HG03097 (cell line): ENCODE data around the gene MYLK2.
"Not testable (repeated sequence)": the region's sequence is repeated elsewhere in the genome, so short reads cannot be mapped to it uniquely, and the experiment has no call there.

Experiments used
- ATAC-seq: cut with Tn5 transposase; IDR thresholded peaks from one replicate; pipeline ENCODE4 v1.9.1; 2021; ENCODE audit not compliant: unreplicated experiment, low FRiP score

Gene MYLK2

DNA sequence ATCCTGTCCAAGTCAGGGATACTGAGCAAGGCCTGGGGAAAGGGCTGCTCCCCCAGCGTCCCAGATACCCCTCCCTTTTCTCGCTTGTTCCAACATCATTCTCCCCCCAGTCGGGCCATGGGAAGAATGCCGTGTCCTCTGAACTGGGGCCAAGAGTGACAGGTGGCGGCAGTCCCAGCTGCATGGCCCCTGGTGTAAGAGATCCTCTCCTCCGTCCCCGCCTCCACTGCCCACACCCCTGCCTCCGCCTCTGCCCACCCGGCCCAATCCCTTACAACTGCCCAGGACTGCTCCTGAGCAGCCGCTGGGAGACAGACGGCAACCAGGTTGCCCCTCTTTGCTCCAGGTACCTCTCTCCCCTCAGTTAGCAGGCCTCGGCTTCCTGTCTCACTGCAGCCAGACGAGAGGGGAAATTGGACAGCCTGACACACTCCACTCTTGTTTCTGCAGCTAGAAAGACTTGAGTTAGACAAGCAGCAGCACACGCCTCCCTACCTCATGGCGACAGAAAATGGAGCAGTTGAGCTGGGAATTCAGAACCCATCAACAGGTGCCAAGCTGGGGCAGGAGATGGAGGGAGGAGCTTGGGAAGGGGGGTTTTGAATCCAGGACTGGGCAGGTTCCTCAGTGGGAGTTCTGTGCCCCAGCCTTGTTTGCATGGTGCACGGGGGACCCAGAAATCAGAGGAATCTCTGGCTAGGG is at the start of gene MYLK2:
TSS of gene MYLK2 (plus strand) at position 274 of the 702 bp plus-strand sequence. CDS start at position 499, 225 bp downstream.
- ATAC-seq = no peak

DNA sequence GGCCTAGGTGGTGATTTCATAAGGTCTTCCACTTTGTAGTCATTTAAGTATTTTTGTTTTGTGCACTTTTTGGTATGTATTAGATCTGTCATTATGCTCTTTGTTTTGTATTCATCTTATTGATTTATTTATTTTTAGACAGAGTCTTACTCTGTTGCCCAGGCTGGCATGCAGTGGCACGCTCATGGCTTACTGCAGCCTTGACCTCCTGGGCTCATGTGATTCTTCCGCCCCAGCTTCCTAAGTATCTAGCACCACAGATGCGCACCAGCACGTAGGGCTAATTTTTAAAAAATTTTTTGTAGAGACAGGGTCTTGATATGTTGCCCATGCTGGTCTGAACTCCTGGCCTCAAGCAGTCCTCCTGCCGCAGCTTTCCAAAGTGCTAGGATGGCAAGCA is 49.5 kb upstream of the MYLK2 start:
- ATAC-seq = no peak

DNA sequence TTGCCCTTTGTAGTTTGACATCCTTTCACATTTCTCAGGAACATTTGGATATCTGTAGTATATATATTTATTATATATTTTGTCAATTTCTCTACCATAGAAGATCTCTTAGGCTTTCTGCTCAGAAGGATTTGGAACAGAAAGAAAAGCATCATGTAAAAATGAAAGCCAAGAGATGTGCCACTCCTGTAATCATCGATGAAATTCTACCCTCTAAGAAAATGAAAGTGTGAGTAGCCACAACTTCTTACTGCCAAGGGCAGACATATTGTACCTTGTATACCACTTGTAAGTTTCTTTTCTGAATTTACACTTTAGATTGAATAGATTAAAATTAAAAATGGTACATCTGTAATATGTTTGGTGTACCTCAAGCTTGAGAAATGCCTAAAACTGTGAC is 48.9 kb upstream of the MYLK2 start:
- ATAC-seq = no peak

DNA sequence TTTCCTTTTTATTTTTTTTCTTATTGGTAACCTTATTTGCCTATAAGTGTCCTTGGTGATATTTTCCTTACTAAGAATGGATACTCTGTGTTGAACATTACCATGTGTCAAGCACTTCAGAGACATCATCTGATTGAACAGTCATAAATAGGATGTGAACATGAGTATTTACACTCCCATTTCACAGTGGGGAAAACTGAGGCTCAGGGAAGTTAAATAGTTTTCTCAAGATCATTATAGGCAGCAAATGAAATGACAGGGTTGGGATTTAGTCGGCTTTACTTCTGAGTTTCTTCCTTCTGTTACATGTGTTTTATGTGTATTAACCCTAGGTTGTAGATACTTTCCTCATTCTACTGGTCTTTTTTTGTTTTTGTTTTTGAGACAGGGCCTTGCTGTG is 44.7 kb upstream of the MYLK2 start:
- no peak for ATAC-seq

DNA sequence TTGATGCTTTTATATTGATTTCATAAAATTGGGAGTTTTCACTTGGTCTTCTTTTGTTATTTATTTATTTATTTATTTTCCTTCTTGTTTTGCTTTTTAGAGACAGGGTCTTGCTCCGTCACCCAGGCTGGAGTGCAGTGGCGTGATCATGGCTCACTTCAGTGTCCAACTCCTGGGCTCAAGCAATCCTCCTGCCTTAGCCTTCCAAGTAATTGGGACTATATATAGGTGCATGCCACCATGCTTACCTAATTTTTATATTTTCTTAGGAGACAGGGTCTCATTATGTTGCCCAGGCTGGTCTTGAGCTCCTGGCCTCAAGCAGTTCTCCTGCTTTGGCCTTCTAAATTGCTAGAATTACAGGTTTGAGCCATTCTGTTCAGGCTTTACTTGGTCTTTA is 38.3 kb upstream of the MYLK2 start:
- no peak for ATAC-seq

DNA sequence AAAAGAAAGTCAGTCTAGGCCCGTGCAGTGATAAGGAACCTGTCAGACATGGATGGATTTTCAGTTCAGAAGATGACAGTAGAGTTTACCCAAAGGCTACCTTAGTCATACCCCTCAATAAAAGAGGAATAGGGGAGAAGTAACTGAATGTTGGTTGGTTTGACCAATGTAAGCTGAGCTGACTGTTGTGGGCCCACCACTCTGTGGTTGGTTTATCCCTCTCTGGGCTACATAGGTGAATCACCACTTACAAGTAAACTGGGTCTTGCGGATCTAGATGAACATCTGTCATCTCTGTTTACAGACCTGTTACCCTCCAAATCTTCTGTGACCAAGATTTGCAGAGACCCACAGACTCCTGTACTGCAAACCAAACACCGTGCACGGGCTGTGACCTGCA is 37.2 kb upstream of the MYLK2 start:
- ATAC-seq = no peak

DNA sequence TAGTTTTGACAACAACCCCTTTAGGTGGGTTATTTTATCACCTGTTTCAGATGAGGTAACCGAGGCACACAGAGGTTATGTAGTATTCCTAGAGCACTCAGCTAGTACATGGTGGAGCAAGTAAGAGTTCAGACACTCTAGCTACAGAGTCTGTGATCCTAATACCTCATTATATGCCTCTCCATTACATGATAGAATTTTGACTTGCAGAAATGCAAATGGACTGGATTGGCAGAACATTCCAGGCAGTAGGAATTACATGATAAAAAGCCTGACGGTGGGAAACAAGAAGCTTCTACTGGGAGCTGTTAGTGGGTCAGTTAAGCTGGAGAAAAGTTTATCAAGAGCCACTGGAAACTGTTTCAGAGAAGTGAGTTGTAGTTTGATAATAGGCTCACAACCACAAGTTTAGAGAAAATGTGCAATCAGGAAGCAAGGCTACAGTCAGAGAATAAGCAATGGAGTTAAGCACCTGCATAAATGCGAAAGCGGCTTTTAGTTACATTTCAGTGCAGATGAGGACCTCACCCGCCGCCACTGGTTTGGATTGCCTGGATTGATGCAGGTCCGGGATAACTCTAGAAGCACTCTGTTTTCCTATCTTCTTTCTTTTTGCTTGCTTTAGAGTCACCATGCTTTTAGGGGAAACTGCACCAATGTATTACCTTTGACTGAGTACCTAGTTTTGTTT is 34.7 kb upstream of the MYLK2 start:
- no peak for ATAC-seq

DNA sequence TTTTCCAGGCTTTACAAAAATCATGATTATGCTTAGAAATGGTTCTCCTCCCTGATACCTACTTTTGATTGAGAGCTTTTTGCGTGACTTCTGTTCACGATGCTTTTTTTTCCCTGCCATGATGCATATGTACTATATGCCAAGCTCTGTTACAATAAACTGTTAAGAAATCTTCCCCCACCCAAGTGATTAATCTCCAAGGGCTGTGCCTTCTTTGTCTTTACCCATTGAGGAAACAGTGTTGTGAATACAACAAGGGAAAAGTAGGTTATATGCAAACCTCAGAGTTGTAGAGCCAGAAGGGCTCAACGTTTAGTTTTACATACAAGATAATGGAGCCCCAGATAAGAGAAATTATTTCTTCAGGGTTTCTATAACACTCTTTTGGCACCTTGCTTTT is 34.1 kb upstream of the MYLK2 start:
- no peak for ATAC-seq

DNA sequence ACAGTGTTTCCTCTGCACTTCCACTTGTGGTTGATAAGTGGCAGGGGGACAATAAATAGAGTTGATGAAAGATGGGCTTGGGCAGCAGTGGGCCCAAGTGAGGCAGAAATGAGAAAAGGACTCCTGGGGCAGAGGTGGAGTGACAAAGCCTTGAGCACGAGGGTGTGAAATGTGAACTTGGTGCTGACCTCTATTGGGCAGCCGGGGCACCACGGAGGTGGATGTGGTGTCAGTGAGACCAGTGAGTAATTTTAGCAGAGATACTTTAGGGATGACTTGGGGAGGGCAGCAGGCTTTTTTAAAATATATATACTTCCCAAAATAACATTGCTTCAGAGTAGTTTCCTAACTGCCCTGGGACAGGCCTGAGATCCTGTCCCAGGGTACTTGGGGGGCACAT is 30.6 kb upstream of the MYLK2 start:
- no peak for ATAC-seq

DNA sequence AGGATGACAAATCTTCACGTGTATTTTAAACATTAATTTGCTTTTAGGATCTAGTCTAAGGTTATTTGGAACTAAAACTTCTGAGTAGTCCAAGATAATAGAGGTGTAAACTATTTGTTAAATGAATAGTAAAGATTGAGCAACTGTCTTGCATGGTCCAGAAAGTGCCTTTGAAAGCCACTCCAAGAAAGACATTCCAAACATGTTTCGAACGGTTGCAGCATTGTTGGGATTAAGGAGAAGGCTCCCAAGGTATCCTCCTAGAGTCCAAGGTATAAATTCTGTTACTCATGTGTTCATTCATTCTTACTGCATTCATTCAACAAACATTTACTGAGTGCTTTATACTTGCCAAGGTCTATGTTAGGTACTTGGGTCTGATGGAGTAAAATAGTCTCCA is 28.8 kb upstream of the MYLK2 start:
- no peak for ATAC-seq

DNA sequence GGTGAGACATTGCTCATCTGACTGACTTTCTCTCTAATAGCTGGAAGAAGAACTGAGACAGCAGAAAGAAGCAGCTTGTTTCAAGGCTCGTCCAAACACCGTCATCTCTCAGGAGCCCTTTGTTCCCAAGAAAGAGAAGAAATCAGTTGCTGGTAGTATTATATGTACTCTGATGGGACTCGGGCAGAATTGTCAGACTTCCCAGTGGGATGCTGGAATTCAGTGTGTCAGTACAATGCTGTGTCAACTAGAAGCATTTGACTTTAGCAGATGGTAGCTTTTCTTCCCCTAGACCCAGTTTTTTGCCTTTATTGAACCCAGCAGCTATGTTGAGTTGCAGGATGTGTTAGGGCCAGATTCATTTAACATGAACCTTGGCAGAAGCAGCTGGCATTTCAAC is 21.8 kb upstream of the MYLK2 start:
- ATAC-seq = no peak

DNA sequence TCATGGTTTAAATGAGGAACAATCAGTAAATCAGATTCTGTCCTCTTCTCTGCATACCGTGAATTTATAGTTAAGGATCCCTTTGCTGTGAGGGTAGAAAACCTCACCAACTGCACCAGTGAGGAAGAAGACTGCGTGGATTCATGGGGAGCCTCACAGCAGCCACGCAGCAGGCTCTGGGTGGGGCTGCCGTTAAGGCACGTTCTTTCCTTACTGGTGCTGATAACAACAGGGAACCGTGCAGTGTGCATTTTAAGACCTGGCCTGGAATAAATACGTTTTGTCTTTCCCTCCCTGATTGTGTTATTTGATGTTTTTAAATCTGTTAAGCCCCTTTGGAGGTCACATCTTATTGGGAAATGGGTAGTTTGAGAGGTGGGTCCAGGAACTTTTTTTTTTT is 17.6 kb upstream of the MYLK2 start:
- no peak for ATAC-seq

DNA sequence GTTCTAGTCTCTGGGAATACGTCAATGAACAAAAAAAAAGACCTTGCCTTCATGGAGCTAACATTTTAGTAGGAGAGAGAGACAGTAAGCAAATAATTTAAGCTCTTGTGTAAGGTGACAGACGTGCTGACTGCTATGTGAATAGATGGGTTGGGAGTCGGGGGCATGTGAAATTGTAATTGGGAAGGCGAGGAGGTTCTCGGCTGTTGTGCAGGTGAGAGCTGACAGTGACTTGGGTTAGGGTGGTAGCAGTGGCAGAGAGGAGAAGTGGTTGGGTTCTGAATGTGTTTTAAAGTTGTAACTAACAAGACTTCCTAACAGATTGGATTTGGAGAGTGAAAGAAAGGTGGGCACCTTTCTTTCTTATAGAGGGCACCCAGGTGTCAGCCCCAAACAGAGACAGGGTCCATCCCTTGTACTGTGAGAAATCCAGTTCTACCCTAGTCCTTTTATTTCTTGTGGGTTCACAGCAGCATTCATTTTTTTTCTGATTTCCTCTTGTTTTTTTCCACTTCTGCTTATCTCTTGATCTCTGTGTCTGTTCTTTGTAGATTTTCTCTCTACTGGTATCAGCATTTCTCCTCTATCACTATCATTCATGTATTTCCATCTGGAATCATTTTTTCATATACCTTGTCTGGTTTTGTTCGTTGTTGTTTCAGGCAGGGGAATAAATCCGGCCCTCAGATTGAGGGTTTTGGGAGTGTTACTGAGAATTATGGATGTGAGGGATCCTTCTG is 15.4 kb upstream of the MYLK2 start:
- no peak for ATAC-seq

DNA sequence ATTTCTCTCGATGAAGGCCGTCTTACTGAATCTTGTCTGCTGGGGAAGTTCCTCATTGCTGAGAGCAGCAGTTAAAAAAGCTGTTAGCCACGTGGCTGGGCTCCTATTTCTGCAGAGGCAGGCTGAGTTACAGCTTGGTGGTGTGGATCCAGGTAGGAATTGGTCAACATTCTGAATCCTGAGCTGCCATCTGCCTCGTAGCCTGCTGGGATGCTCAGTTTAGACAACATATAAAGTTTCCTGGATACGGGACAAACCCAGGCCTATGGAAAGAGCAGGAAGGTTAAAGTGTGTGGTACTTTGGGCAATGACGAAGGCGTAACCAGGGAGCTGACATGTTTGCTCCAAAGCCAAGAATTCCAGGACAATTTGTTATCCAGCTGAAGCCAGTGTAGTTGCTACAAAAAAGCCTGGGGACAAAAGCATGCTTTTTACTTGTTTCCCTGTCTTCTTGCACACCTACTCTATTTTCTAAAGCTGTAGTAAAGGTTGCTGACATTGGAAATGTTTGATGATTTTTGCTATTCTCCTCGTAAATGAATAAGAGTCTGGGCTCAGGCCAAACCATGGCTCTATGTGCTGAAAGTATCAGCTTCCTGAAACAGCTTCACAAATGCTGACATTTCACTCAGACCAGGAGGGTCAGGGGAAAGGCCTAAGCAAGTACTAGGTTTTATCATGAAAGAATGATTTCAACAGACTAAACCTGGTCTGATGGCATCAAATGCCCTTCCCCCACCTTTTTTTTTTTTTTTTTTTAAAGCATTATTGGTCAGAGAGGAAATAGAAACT is 12.4 kb upstream of the MYLK2 start:
- ATAC-seq = no peak

DNA sequence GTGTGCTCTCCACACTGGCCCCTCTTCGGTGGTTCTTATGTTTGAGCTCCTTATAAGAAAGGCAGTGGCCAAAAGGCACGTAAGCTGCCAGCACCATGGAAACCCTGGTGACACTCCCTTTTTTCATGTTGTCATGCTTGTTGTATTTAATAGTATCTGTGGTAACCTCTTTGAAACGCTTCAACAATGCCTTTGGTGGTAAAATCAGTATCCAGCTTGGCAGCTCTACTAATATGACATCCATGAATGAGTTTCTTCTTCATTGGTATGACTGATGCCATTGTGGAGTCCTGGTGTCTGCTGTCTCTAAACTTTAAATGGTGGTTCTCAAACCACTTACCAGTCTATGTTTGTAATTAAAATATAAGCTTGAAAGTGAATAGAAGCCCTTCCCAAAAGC is 10.7 kb upstream of the MYLK2 start:
- ATAC-seq = no peak

DNA sequence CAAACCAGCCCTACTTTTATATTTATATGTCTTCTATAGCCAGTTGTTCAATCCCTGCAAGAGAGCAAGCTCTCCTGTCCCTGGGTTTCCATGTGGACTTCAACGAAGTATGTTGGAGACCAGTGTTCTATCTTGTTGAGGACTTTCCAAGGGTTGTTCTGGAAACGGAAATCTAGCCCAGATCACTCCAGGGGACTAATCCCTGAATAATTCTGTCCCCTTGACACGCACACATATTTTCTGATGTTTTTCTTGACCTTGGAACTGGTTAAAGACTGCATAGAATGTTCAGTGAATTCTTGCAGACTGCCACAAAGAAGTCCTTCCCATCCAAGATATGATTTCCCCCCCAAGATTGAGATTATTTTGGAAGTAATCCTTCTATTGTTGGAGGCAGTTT is 9.5 kb upstream of the MYLK2 start:
- no peak for ATAC-seq

DNA sequence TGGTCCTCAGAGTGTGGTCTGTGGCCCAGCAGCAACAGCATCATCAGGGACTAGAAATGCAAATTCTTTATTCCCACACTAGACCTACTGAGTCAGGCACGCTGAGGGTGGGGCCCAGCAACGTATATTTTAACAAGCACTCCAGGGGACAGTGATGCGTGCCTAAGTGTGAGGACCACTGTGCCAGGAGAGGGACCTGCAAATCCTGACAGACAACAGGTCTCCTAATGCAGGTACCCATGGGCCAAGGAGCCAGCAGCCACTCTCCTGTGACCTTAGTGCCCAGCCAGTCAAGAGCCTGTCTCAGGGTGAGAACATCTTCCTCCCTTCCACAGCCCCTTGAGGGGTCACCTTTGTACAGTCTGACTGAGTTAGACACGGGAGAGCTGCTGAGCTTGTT is 8.0 kb upstream of the MYLK2 start:
- ATAC-seq = no peak

DNA sequence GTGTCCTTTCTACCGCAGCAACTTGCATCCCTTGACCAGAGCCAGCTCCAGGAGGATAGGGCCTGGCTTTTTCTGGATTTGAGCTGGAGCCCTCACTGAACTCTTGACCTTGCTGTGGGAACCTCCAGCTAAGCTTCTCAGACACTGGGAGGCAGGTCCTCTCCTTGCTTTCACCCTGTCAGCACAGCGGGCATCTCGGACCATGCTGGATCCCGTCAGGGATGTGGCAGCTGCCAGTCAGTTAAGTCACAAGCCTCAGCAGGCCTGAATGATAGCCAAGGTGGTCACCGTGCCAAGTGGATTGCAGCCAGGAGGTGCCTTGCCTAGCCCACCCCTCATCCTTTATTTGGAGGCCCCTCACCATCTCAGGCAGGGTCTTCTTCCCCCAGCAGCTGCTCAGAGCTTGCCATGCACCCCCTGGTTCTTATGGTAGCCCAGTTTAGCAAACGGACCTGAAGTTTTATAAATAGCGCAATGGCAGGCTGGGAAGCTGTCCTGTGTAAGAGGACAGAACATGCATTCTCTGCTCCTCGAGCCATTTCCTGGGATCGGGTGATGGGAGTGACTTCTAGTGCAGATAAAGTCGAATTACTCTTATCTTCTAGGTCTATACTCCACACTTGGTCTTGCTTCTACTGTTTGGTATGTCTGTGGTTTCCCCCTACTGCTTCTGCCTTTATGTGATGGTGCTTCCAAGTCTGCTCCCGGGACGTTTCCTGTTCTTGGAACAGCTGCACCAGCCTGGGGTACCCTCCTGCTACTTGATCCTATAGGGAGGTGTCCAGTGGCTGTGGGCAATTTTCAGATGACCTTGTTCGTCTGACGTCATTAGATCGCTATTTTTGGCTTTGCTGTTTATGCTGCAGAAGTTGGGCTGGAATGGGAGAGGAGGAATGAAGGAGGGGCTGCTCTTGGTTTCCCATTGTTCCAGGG is 7.1 kb upstream of the MYLK2 start:
- ATAC-seq = no peak

DNA sequence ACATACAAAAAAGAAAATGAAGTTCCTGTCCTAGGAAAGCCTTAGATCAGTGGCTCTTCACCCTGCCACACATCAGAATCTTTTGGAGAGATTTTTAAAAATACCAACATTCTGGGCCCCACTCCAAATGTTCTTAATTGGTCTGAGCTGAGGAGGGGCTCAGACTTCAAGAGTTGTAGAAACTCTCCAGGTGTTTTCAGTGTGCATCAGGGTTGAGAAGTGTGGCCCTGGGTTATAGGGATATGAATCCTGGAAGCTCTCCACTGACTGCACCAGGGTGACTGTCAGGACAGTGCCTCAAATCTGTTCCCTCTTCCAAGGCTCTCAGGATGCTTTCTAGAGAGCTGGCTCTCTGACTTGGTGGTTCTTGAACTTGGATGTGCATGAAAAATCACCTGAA is 5.5 kb upstream of the MYLK2 start:
- ATAC-seq = no peak

DNA sequence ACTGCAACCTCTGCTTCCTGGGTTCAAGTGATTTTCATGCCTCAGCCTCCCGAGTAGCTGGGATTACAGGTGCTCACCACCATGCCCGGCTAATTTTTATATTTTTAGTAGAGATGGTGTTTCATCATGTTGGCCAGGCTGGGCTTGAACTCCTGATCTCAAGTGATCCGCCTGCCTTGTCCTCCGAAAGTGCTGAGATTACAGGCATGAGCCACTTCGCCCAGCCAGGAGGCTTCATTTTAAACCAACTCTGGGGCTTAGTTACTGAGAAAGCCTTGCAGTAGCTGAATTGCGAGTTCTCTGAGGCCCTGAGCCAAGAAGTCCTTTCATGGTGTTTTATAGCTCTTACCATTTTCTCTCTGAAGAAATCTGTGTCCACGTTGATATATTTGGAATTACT is 5.0 kb upstream of the MYLK2 start:
- not testable (repeated sequence) for ATAC-seq
